GM23248 (cell line): Measurements from ENCODE around the gene LGR5. TPM values are rescaled to one million over a fixed set of nuclear protein-coding genes. Genes with fewer than 3 reads are reported as not detected.

Experiments
- DNase-seq: peaks from one replicate; pipeline ENCODE4 v3.0.0-alpha.2; 2015
- H2AFZ ChIP-seq: fragments of 200-600 bp; sonication (generic); 2 replicates; pipeline ENCODE4 v1.6.1; 2016; ENCODE audit warnings: antibody characterized with exemption
- H3F3A ChIP-seq: fragments of 200-600 bp; sonication (generic); 2 replicates; pipeline ENCODE4 v1.6.1; 2016; ENCODE audit warnings: mild to moderate bottlenecking, antibody characterized with exemption, mixed run types; ENCODE audit not compliant: insufficient read depth
- H3K27ac ChIP-seq: fragments of 200-600 bp; sonication (generic); 2 replicates; pipeline ENCODE4 v1.5.1; 2016; ENCODE audit warnings: mild to moderate bottlenecking
- H3K27me3 ChIP-seq: fragments of 200-600 bp; sonication (generic); replicated peaks from 2 replicates; pipeline ENCODE4 v1.6.1; 2016; ENCODE audit warnings: mild to moderate bottlenecking; ENCODE audit not compliant: insufficient read depth
- H3K36me3 ChIP-seq: fragments of 200-600 bp; sonication (generic); 2 replicates; pipeline ENCODE4 v1.6.1; 2016; ENCODE audit warnings: low read depth, mild to moderate bottlenecking
- H3K4me1 ChIP-seq: fragments of 200-600 bp; sonication (generic); 2 replicates; pipeline ENCODE4 v1.6.1; 2016; ENCODE audit warnings: mild to moderate bottlenecking; ENCODE audit not compliant: insufficient read depth
- H3K4me2 ChIP-seq: fragments of 200-600 bp; sonication (generic); one replicate; pipeline ENCODE4 v1.6.1; 2016; ENCODE audit warnings: mild to moderate bottlenecking; ENCODE audit not compliant: unreplicated experiment
- H3K4me3 ChIP-seq: fragments of 200-600 bp; sonication (generic); 2 replicates; pipeline ENCODE4 v1.5.1; 2016; ENCODE audit warnings: mild to moderate bottlenecking
- H3K79me2 ChIP-seq: fragments of 200-600 bp; sonication (generic); 2 replicates; pipeline ENCODE4 v1.6.1; 2016; ENCODE audit warnings: mild to moderate bottlenecking; ENCODE audit not compliant: insufficient read depth
- H3K9ac ChIP-seq: fragments of 200-600 bp; sonication (generic); 2 replicates; pipeline ENCODE4 v1.6.1; 2016; ENCODE audit warnings: mild to moderate bottlenecking
- H3K9me2 ChIP-seq: fragments of 200-600 bp; sonication (generic); 2 replicates; pipeline ENCODE4 v1.6.1; 2016; ENCODE audit warnings: mixed run types, mild to moderate bottlenecking, moderate library complexity; ENCODE audit not compliant: insufficient read depth
- H3K9me3 ChIP-seq: fragments of 200-600 bp; sonication (generic); one replicate; pipeline ENCODE4 v1.6.1; 2017; ENCODE audit warnings: low read depth
- H4K20me1 ChIP-seq: fragments of 200-600 bp; sonication (generic); 2 replicates; pipeline ENCODE4 v1.6.0; 2016; ENCODE audit not compliant: insufficient read depth
- EZH2 ChIP-seq: fragments of 200-600 bp; sonication (generic); IDR thresholded peaks from 2 replicates; pipeline ENCODE4 v1.6.1; 2018; ENCODE audit warnings: antibody characterized with exemption, mild to moderate bottlenecking; ENCODE audit not compliant: insufficient read depth, poor library complexity, severe bottlenecking
- EZH2phosphoT487 ChIP-seq: fragments of 200-600 bp; sonication (generic); IDR thresholded peaks from 2 replicates; pipeline ENCODE4 v1.6.1; 2018; ENCODE audit warnings: antibody characterized with exemption, moderate library complexity, mild to moderate bottlenecking, low read depth; ENCODE audit not compliant: insufficient read depth
- WGBS, 2 experiments: methylation state at CpG; one replicate each; pipeline ENCODE4 v1.1.6; 2015 to 2017; ENCODE audit warnings: low lambda C conversion rate in 2 of 2, low coverage in 1 of 2; ENCODE audit errors: missing lambda C conversion rate in 2 of 2; 5-methylcytosine and 5-hydroxymethylcytosine counted together
- in situ Hi-C: fragments of 300-500 bp; cut with MboI; formaldehyde crosslinking; loops from 2 replicates; pipeline ENCODE4 v1.15.0; 2020
- polyA plus RNA-seq: library from polyadenylated mRNA; unstranded; fragments of >200 nt; fragmentation: Nextera tagmentation; extraction: Ambion mirVana; gene quantifications from 2 replicates; pipeline ENCODE4 v1.2.1, GENCODE V29; 2016
- total RNA-seq: library from RNA; depleted of rRNA; stranded (reverse); fragments of >200 nt; shearing (Covaris generic); gene quantifications from 2 replicates; pipeline ENCODE4 v1.2.3, GENCODE V29; 2014

Gene LGR5
- total and polyA plus RNA-seq, 2 experiments from 2014 or later = not detected

- Histone ChIP-seq H3F3A (no peaks in the 10 kb centered on the region), H3K27ac (no peak overlapping the region), H4K20me1 (no peaks in the 10 kb centered on the region), H3K4me2 (no peak overlapping the region), H3K4me3 (no peak overlapping the region), H3K4me1 (no peaks in the 10 kb centered on the region), H3K27me3 (peaks cover 29% of the 10 kb centered on the region), H3K9me2 (no peaks in the 10 kb centered on the region), H3K9ac (no peak overlapping the region), H2AFZ (no peak overlapping the region), H3K79me2 (no peaks in the 10 kb centered on the region), H3K9me3 (no peaks in the 10 kb centered on the region), H3K36me3 (no peaks in the 10 kb centered on the region)
- no peak for DNase-seq
- in situ Hi-C loops = no loop called here
- 68 to 69% methylated on average over 9 of the region's 9 CpGs for WGBS, 2 experiments
- TF ChIP-seq EZH2 (no peak), EZH2phosphoT487 (no peak)
Observed at GRCh38 chr12:71447691-71448132, 8.1 kb downstream of the LGR5 start.

DNA sequence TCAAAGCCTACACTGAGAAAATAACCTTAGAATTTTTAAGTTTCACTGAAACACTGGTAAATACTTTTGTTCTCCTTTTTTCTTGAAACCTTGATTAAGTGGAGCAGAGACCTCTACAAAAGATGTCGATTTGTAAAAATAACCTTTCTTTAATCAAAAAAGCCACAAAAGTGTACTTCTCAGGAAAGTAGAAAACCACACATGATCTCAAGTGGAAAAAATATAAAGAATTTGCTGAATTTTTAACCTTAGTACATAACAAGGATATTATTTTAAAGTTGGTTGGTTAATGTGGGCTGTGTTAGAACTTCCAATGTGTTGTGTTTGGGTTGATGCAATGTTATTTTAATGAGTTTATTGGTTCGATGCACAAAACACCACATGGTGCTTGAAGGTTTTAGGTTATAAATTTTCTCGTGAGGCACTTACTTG lies 8.6 kb downstream of the LGR5 start:
- Histone ChIP-seq H3K9ac (no peak overlapping the region), H3K79me2 (no peaks in the 10 kb centered on the region), H3K9me3 (no peaks in the 10 kb centered on the region), H3K4me3 (no peak overlapping the region), H3F3A (no peaks in the 10 kb centered on the region), H3K4me2 (no peak overlapping the region), H3K4me1 (no peaks in the 10 kb centered on the region), H2AFZ (no peak overlapping the region), H3K27ac (no peak overlapping the region), H4K20me1 (no peaks in the 10 kb centered on the region), H3K27me3 (peaks cover 24% of the 10 kb centered on the region), H3K9me2 (no peaks in the 10 kb centered on the region), H3K36me3 (no peaks in the 10 kb centered on the region)
- in situ Hi-C loops = no loop called here
- TF ChIP-seq EZH2 = no peak
- TF ChIP-seq EZH2phosphoT487 = no peak
- WGBS, 2 experiments = 66 to 69% methylated on average over 3 of the region's 3 CpGs
- no peak for DNase-seq

DNA sequence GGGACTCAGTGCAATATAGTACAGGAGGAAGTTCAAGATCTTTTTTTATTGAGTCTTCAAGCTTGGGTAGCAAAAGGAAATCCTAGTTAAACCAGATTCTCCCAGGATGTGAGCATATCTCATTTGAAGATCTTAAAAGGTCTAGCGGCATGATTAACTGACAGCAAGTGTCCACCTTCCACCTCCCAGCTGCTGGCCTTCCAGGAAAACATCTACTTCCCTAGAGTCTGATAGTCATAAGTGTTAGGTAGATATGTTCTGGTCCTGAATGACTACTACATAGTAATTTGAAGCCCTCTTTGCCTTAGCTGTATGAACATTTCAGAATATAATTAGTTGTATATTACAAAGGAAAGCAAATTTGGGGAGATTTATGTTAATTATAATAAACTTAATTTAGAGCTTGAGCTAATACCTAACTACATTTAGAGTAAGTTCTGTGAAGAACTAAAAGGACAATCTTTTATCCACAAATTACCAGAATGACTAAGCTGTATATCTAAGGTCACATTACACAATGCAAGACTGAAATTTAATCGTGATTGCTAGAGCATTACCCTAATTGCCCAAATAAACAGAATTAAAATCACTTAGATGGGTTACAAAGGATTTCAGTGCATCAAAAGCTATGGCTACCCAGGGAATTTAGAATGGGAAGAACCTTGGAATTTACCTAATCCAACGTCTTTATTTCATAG lies 9.9 kb downstream of the LGR5 start:
- TF ChIP-seq EZH2phosphoT487 (no peak), EZH2 (no peak)
- WGBS, 2 experiments = 68 to 69% methylated on average over 3 of the region's 3 CpGs
- in situ Hi-C loops = no loop called here

DNA sequence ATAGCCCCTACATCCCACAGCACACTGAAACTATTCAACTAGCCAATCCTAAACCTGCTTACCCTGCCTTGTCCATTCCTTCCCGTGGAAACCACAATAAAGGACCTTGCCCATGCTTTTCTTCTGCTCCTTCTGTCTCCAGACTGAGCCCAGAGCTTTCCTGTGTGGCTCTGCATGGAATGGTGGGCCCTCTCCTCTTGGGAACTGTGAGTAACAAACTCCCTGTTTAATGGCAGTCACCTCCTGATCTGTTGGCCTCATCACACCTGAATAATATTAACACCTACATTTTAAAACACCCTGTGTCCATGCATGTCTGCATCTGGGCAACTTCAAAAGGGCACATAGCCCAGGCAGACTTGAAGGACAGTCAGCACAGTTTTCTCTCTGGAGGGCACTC lies 12.4 kb downstream of the LGR5 start:
- H3K4me2 ChIP-seq = no peak overlapping the region
- in situ Hi-C loops = no loop called here
- peaks cover 23% of the 10 kb centered on the region for H3K27me3 ChIP-seq
- H3K27ac ChIP-seq = no peak overlapping the region
- no peaks in the 10 kb centered on the region for H3F3A ChIP-seq
- DNase-seq = no peak
- no peaks in the 10 kb centered on the region for H3K36me3 ChIP-seq
- H3K4me3 ChIP-seq = no peak overlapping the region
- H3K9ac ChIP-seq = no peak overlapping the region
- H3K9me2 ChIP-seq = no peaks in the 10 kb centered on the region
- no peaks in the 10 kb centered on the region for H4K20me1 ChIP-seq
- no peaks in the 10 kb centered on the region for H3K79me2 ChIP-seq
- WGBS, 2 experiments = 10 to 27% methylated on average over 1 of the region's 1 CpG
- no peaks in the 10 kb centered on the region for H3K9me3 ChIP-seq
- TF ChIP-seq EZH2 (no peak), EZH2phosphoT487 (no peak)
- no peaks in the 10 kb centered on the region for H3K4me1 ChIP-seq
- H2AFZ ChIP-seq = no peak overlapping the region

More for the DNA sequence above, 9.9 kb downstream of the LGR5 start:
- Histone ChIP-seq H3K79me2 (no peaks in the 10 kb centered on the region), H4K20me1 (no peaks in the 10 kb centered on the region), H3K4me2 (no peak overlapping the region), H3K9me3 (no peaks in the 10 kb centered on the region), H3K9me2 (no peaks in the 10 kb centered on the region), H3K4me3 (no peak overlapping the region), H3K27ac (no peak overlapping the region), H3F3A (no peaks in the 10 kb centered on the region), H2AFZ (no peak overlapping the region), H3K9ac (no peak overlapping the region), H3K4me1 (no peaks in the 10 kb centered on the region), H3K36me3 (no peaks in the 10 kb centered on the region), H3K27me3 (peaks cover 14% of the 10 kb centered on the region)
- DNase-seq = no peak
